ENCODE data around the gene MYZAP. TPM values are rescaled to one million over a fixed set of nuclear protein-coding genes. Genes with fewer than 3 reads are reported as not detected.

Gene MYZAP
- total RNA-seq, 1 donor from 2014 or later: 0.27 TPM

GRCh38 chr15:57696146-57696545 lies 104.4 kb downstream of the MYZAP start:
- intact Hi-C loops (cut with micrococcal nuclease): no loop called here

DNA sequence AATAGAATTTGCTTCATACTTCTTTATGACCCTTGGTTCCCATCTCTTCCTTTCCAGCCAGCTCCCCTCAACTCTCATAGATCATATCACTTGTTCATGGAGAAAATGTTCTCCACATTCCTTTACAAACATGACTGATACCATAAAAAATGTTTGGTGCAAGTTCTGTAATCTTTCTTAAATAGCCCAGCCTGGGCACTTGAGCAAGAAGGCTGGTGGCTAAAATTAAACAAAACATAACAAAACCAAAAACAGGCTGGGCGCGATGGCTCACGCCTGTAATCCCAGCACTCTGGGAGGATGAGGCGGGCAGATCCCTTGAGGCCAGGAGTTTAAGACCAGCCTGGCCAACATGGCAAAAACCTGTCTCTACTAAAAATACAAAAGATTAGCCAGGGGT lies 105.9 kb downstream of the MYZAP start:
- intact Hi-C loops (cut with micrococcal nuclease): no loop called here

DNA sequence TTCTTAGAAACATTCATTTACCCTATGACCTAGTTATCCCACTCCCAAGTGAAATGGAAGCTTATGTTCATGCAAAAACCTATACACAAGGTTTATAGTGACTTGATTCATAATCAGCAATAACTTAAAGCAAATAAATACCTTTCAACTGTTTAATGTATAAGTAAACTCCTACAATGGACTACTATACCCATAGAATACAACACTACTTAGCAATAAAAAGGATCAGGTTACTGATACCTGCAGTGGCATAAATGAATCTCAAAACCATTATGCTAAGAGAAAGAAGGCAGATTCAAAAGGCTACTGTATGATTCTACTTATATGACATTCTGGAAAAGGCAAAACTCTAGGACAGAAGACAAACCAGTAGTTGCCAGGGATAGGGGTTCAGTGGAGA lies 106.5 kb downstream of the MYZAP start:
- intact Hi-C loops (cut with micrococcal nuclease): no loop called here

DNA sequence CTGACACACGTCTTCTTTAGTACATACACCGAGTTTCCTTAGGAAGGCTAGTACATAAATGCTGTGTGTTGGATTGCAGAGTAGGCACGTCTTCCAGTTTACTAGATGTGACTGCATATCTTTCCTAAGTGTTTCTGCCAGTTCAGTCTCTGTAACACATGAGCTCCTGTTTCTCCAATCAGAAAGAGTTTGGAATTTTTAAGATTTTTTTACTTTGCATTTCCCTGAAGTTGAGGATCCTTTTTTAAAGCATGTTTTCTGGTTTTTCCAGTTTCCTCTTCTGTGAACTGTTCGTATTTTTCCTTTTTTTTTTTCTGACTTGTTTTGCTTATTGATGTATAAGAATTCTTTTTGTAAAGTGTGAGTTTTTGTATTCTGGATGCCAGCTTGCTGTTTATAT lies 107.3 kb downstream of the MYZAP start:
- intact Hi-C loops (cut with micrococcal nuclease): no loop called here

GRCh38 chr15:57703387-57703786 lies 111.7 kb downstream of the MYZAP start:
- intact Hi-C loops (cut with micrococcal nuclease): no loop called here

GRCh38 chr15:57704441-57704840 lies 112.7 kb downstream of the MYZAP start:
- intact Hi-C loops (cut with micrococcal nuclease): no loop called here

- intact Hi-C loops (cut with micrococcal nuclease): no loop called here
These were observed 114.2 kb downstream of the MYZAP start for GRCh38 chr15:57705746-57706404.

- intact Hi-C loops (cut with micrococcal nuclease): loop anchor here (1.0 kb wide), 1 partner anchor 145 kb away; no protein-coding TSS in a partner anchor
These were observed 114.9 kb downstream of the MYZAP start, which contains the start of gene POLR2M for GRCh38 chr15:57706405-57707209. POLR2M (plus strand) TSS chr15:57706714; CDS start chr15:57706843, 129 bp downstream.

GRCh38 chr15:57708047-57708446 lies 116.3 kb downstream of the MYZAP start:
- intact Hi-C loops (cut with micrococcal nuclease): no loop called here

- intact Hi-C loops (cut with micrococcal nuclease): no loop called here
These were observed 126.6 kb downstream of the MYZAP start for GRCh38 chr15:57718309-57718708.

DNA sequence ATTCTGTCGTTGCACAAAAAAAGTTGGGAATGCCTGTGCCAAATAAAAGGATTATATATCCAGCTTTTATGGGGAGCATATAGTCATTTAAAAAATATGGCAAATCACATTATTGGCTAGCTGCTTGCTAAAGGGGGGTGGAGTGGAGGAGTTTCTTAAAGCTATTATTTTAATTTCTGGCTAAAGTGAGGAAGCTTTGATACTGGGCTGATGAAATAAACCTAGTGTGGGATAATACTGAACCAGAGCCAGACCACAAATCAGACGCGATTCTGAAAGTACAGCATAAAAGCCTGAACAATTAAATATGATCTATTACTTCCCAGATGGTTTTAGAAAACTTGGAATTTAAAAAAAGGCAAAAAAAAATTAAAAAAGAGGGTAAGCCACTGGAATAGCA lies 129.2 kb downstream of the MYZAP start:
- intact Hi-C loops (cut with micrococcal nuclease): no loop called here

- intact Hi-C loops (cut with micrococcal nuclease): no loop called here
These were observed 134.7 kb downstream of the MYZAP start for GRCh38 chr15:57726411-57726810.

- intact Hi-C loops (cut with micrococcal nuclease): no loop called here
These were observed 135.3 kb downstream of the MYZAP start for GRCh38 chr15:57727031-57727430.

GRCh38 chr15:57728436-57728835 lies 136.7 kb downstream of the MYZAP start:
- intact Hi-C loops (cut with micrococcal nuclease): no loop called here

GRCh38 chr15:57730876-57731275 lies 139.2 kb downstream of the MYZAP start:
- intact Hi-C loops (cut with micrococcal nuclease): loop anchor here (5.0 kb wide), 1 partner anchor 131 kb away; no protein-coding TSS in a partner anchor

DNA sequence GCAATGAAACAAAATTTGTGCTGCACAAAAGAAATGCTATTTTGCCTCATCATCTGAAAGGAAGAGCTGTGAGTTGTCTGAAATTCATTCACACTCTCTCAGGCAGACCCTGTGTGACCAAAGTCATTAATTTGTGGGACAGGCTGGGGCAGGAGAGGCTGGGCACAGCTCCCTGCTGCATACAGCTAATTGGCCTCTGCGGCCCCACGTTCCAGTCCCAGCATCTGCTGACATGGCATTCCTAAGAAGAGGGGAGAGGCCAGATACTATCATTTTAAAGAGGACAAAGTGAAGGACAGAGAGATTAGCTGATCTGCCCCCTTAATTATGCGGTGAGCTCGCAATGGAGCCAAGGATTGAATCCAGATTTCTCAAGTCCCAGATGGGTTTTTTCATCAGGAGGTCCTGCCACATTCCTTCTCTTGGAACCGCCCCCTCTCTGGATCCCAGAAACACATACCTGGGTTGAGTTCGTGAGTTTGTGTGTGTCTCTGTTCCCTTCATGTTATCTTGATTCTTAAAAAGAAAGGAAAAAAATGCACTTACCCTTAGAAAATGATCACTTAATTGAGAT lies 139.9 kb downstream of the MYZAP start:
- intact Hi-C loops (cut with micrococcal nuclease): loop anchor here (5.0 kb wide), 1 partner anchor 131 kb away; no protein-coding TSS in a partner anchor

DNA sequence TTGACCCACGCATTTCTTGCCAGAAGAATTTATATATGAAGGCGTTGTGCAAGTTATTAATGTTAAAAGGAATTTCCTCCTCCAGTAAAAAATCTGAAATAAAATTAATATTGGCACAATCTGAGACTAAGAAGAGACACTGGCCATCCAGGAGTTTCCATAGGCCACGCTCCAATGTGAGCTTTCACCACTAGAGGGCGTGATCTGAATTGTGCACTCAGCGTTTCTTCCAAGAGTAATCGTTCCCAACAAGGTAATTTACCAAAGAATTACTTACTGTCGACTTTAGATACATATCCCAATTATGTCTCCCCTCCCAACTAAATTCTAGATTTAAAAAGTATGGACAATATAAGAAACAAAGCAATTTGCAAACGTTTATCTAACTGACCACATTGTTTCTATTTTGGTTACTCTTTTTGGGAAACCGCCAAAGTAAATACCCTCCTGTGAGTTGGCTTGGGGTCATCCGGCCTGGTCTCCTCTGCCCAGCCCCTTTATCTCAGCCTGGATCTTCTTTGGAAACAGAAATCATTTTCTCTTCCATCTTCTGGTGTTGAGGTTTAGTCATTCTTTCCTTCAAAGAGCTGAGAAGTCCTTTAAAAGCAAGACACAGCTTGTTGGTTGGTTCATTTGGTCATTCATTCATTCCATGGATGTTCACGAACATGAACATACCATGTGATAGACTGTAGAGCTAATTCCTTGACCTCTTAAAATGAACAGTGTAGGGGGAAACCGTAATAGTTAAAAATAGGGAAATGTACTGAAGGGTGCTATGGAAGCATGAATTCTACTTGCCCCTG lies 141.0 kb downstream of the MYZAP start:
- intact Hi-C loops (cut with micrococcal nuclease): loop anchor here (5.0 kb wide), 1 partner anchor 130 kb away; no protein-coding TSS in a partner anchor

GRCh38 chr15:57734860-57735259 lies 143.2 kb downstream of the MYZAP start:
- intact Hi-C loops (cut with micrococcal nuclease): loop anchor here (5.0 kb wide), 1 partner anchor 127 kb away; no protein-coding TSS in a partner anchor

Data from T-helper 2 cell treated with Interferon-gamma antibody and Interleukin-4, amounts not matched to agents 100 ng/mL and 5 ng/mL, for 36 hours (primary cell).